HCT116 (cell line): ENCODE results near the gene EVI5. TPM values are rescaled to one million over a fixed set of nuclear protein-coding genes. Genes with fewer than 3 reads are reported as not detected.

Experiments
- ATAC-seq: fragments of 200-7000 bp; cut with Tn5 transposase; 2 replicates; pipeline ENCODE4 v1.9.1; 2020; ENCODE audit warnings: mild to moderate bottlenecking, moderate library complexity
- BruUV-seq: library from RNA; stranded (reverse); fragments of 400-500 nt; replicated peaks from 2 replicates; lab custom pipeline; 2021; lab: Mats Ljungman, UMichigan
- CTCF ChIA-PET: fragments of 300-600 bp; sonication (Branson Sonifier 250); formaldehyde crosslinking; loops from one replicate; lab custom pipeline; 2021; ENCODE audit warnings: antibody characterized with exemption; lab: Charles Lee
- POLR2A ChIA-PET: fragments of 300-600, 350-600 bp; sonication (Branson Sonifier 250); formaldehyde crosslinking; loops from one replicate; lab custom pipeline; 2021; ENCODE audit warnings: antibody characterized with exemption; lab: Charles Lee
- RAD21 ChIA-PET, 2 experiments: fragments of 300-600 bp; sonication (Branson Sonifier 250); formaldehyde crosslinking; loops; one replicate each; lab custom pipeline; 2023; ENCODE audit warnings: low total read pairs in 2 of 2; ENCODE audit not compliant: uncharacterized antibody in 2 of 2, unreplicated experiment in 2 of 2, low non-redundant PET in 1 of 2; lab: Charles Lee
- DNase-seq: peaks from one replicate; pipeline ENCODE4 v3.0.0-alpha.2; 2010; ENCODE audit warnings: low read depth, low spot score
- H2AFZ ChIP-seq: fragments of 200-600 bp; shearing (Covaris generic), sonication (generic); 2 replicates; pipeline ENCODE4 v1.6.1; 2017; ENCODE audit warnings: low read depth, mixed run types, mixed read lengths, antibody characterized with exemption, low read length; ENCODE audit not compliant: poor library complexity, severe bottlenecking
- H3K27ac ChIP-seq: 2 replicates; pipeline ENCODE4 v1.5.1; 2012; ENCODE audit warnings: low read depth, low read length
- H3K27me3 ChIP-seq: fragments of 200-600 bp; sonication (generic); 2 replicates; pipeline ENCODE4 v1.6.1; 2016; ENCODE audit warnings: mixed run types, low read length, mixed read lengths; ENCODE audit not compliant: insufficient read depth
- H3K36me3 ChIP-seq, 2 experiments: fragments of 200-500 bp in 1 of 2; fragments of 200-600 bp in 1 of 2; sonication (Bioruptor generic) in 1 of 2; sonication (generic) in 1 of 2; 2 replicates each; pipeline versions ENCODE4 v1.5.1 to v1.6.1; 2014 to 2016; ENCODE audit warnings: low read length in 2 of 2, inconsistent platforms in 1 of 2, mixed read lengths in 1 of 2, mixed run types in 1 of 2; ENCODE audit not compliant: insufficient read depth in 2 of 2, control insufficient read depth in 1 of 2
- H3K4me1 ChIP-seq, 2 experiments: fragments of 200-600 bp in 1 of 2; sonication (generic) in 1 of 2; 2 replicates each; pipeline versions ENCODE4 v1.5.1 to v1.6.1; 2012 to 2017; ENCODE audit warnings: low read length in 2 of 2, inconsistent platforms in 1 of 2, mild to moderate bottlenecking in 1 of 2, mixed read lengths in 1 of 2, mixed run types in 1 of 2, moderate library complexity in 1 of 2; ENCODE audit not compliant: insufficient read depth in 2 of 2, control insufficient read depth in 1 of 2
- H3K4me2 ChIP-seq: fragments of 200-600 bp; sonication (generic); 2 replicates; pipeline ENCODE4 v1.6.1; 2017; ENCODE audit warnings: mixed run types, low read length, mixed read lengths
- H3K4me3 ChIP-seq, 2 experiments: fragments of 200-600 bp in 1 of 2; sonication (generic) in 1 of 2; replicated peaks in 1 of 2; 2 replicates each; pipeline ENCODE4 v1.5.1; 2011 to 2016; ENCODE audit warnings: low read length in 2 of 2, control low read depth in 1 of 2, low read depth in 1 of 2, mild to moderate bottlenecking in 1 of 2, mixed read lengths in 1 of 2, mixed run types in 1 of 2
- H3K79me2 ChIP-seq: fragments of 200-600 bp; sonication (generic); 2 replicates; pipeline ENCODE4 v1.6.1; 2017; ENCODE audit warnings: mild to moderate bottlenecking, mixed run types, low read length, moderate library complexity, mixed read lengths; ENCODE audit not compliant: insufficient read depth
- H3K9ac ChIP-seq: fragments of 200-600 bp; sonication (generic); 2 replicates; pipeline ENCODE4 v1.6.1; 2016; ENCODE audit warnings: low read length, mixed read lengths
- H3K9me2 ChIP-seq: fragments of 200-600 bp; sonication (generic), shearing (Covaris generic); 2 replicates; pipeline ENCODE4 v1.6.1; 2017; ENCODE audit warnings: mixed run types, mild to moderate bottlenecking, moderate library complexity; ENCODE audit not compliant: insufficient read depth
- H3K9me3 ChIP-seq, 2 experiments: fragments of 200-500 bp in 1 of 2; fragments of 200-600 bp in 1 of 2; sonication (Bioruptor generic) in 1 of 2; sonication (generic) in 1 of 2; 2 replicates each; pipeline ENCODE4 v1.6.1; 2014 to 2017; ENCODE audit warnings: low read length in 2 of 2, mixed read lengths in 2 of 2, inconsistent platforms in 1 of 2, low read depth in 1 of 2, mild to moderate bottlenecking in 1 of 2, mixed run types in 1 of 2, moderate library complexity in 1 of 2; ENCODE audit not compliant: control insufficient read depth in 1 of 2, insufficient read depth in 1 of 2
- H4K20me1 ChIP-seq: fragments of 200-600 bp; sonication (generic), shearing (Covaris generic); 2 replicates; pipeline ENCODE4 v1.6.1; 2017; ENCODE audit warnings: mixed run types, mild to moderate bottlenecking, moderate library complexity; ENCODE audit not compliant: insufficient read depth
- CBX3 ChIP-seq: IDR thresholded peaks from 2 replicates; pipeline ENCODE4 v1.6.1; 2012; ENCODE audit warnings: low read depth
- EGR1 ChIP-seq: IDR thresholded peaks from 2 replicates; pipeline ENCODE4 v1.6.1; 2012; ENCODE audit warnings: low read depth
- SIN3A ChIP-seq: IDR thresholded peaks from 2 replicates; pipeline ENCODE4 v1.6.1; 2012; ENCODE audit warnings: low read depth
- TCF7L2 ChIP-seq: IDR thresholded peaks from 2 replicates; pipeline ENCODE4 v1.7.0; 2011; ENCODE audit warnings: borderline replicate concordance, inconsistent platforms; ENCODE audit not compliant: insufficient read depth, insufficient read length; ENCODE audit errors: extremely low read depth
- intact Hi-C: fragments of 100-400 bp; cut with micrococcal nuclease; formaldehyde crosslinking; loops from 2 replicates; pipeline ENCODE4 v1.10.0; 2022
- total RNA-seq: library from RNA; stranded (reverse); gene quantifications from one replicate; pipeline ENCODE4 v1.2.1, GENCODE V29; 2021; ENCODE audit not compliant: unreplicated experiment
- TF ChIP-seq, protein P1 (sequence below): IDR thresholded peaks from 2 replicates; pipeline ENCODE4 v1.6.1; 2012; ENCODE audit warnings: low read depth

EVI5 gene
- total RNA-seq, 1 experiment from 2014 or later: 21.8 TPM

DNA sequence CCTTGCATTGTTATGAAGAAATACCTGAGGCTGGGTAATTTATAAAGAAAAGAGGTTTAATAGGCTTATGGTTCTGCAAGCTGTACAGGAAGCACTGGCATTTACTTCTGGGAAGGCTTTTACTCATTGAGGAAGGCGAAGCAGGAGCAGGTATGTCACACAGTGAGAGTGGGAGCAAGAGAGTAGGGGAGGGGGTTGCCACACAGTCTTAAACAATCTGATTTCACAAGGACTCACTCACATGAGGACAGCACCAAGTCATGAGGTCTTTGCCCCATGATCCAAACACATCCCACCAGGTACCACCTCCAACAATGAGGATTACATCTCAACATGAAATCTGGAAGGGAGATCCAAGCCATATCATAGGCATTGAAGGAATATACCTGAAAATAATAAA is 127.2 kb downstream of the EVI5 start (continued):
- TF ChIP-seq, protein P1, sequence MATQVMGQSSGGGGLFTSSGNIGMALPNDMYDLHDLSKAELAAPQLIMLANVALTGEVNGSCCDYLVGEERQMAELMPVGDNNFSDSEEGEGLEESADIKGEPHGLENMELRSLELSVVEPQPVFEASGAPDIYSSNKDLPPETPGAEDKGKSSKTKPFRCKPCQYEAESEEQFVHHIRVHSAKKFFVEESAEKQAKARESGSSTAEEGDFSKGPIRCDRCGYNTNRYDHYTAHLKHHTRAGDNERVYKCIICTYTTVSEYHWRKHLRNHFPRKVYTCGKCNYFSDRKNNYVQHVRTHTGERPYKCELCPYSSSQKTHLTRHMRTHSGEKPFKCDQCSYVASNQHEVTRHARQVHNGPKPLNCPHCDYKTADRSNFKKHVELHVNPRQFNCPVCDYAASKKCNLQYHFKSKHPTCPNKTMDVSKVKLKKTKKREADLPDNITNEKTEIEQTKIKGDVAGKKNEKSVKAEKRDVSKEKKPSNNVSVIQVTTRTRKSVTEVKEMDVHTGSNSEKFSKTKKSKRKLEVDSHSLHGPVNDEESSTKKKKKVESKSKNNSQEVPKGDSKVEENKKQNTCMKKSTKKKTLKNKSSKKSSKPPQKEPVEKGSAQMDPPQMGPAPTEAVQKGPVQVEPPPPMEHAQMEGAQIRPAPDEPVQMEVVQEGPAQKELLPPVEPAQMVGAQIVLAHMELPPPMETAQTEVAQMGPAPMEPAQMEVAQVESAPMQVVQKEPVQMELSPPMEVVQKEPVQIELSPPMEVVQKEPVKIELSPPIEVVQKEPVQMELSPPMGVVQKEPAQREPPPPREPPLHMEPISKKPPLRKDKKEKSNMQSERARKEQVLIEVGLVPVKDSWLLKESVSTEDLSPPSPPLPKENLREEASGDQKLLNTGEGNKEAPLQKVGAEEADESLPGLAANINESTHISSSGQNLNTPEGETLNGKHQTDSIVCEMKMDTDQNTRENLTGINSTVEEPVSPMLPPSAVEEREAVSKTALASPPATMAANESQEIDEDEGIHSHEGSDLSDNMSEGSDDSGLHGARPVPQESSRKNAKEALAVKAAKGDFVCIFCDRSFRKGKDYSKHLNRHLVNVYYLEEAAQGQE: no peak

DNA sequence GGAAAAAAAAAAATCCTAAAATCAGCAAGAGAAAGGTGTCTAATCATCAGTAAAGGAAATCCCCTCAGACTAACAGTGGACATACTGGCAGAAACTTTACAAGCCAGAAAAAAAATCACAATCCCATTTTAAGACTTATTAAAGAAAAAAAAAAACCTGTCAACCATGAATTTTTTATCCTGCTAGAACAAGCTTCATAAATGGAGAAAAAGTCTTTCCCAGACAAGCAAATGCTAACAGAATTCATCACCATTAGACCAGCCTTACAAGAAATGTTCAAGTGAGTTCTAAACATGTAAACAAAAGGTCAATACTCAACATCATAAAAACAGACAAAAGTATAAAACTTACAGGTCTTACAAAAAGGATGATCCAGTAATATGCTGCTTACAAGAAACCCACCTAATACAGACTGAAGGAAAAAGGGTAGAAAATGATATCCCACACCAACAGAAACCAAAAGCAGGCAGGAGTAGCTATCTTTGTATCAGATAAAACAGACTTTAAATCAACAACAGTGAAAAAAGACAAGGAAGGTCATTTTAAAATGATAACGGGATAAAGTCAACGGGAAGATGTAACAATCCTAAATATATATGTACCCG is 129.6 kb downstream of the EVI5 start:
- BruUV-seq: no TSS peak
- H3K4me3 ChIP-seq: no peak overlapping the region
- no peaks in the 10 kb centered on the region for H3K4me1 ChIP-seq
- peaks cover 7 to 12% of the 10 kb centered on the region in 2 experiments; a peak in 1 of 4 replicates for H3K9me3 ChIP-seq
- ATAC-seq (no peak), DNase-seq (no peak)
- ChIA-PET CTCF (no interaction called here), RAD21 (no interaction called here), POLR2A (no interaction called here)
- H3K27me3 ChIP-seq: no peaks in the 10 kb centered on the region
- TF ChIP-seq CBX3 (peak; percentile 40; the same call in 1 of the 2 replicates), EGR1 (no peak), SIN3A (no peak), TCF7L2 (no peak)
- intact Hi-C loops: no loop called here
- H4K20me1 ChIP-seq: no peaks in the 10 kb centered on the region
- H3K36me3 ChIP-seq: no peaks in the 10 kb centered on the region
- H3K4me2 ChIP-seq: no peak overlapping the region
- no peak overlapping the region for H3K27ac ChIP-seq
- no peaks in the 10 kb centered on the region for H3K79me2 ChIP-seq
- no peak overlapping the region for H2AFZ ChIP-seq
- no peak overlapping the region for H3K9ac ChIP-seq
- no peaks in the 10 kb centered on the region for H3K9me2 ChIP-seq
